ENCODE results near the gene TEX101. TPM values are rescaled to one million over a fixed set of nuclear protein-coding genes. Genes with fewer than 3 reads are reported as not detected.
"Not testable (repeated sequence)": the region's sequence is repeated elsewhere in the genome, so short reads cannot be mapped to it uniquely, and the experiment has no call there.

Gene TEX101
- total and polyA plus RNA-seq, 4 donors = not detected

DNA sequence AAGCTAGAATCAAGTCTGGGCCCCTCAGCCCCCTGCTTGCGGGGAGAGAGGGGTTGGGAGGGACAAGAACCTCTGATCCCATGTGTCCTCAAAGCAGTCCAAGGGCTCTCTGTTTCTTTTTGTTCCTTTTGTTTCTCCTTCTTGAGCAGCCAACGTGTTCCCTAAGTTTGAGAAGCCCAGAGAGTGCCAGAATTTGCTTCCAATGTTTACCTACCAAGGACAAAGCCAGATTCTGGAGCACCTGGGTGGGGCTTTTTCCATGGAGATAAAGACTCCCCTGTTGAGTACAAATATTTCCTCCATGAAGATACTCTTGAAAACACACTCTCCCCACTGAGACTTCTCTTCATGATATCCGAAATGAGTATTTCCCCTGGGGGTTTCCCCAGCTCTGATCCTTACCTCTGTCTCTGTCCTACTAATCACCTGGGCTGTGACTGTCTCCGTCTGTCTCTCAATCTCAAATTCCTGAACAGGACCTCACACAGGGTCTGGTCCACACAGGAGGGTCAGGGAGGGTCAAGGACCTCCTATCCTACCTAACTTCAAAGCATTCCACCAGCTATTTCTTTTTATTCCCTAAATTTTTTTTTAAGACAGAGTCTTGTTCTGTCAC lies 33.8 kb upstream of the TEX101 start:
- H3K4me1 ChIP-seq (ENCODE audit: control insufficient read depth in 4 of 4, insufficient read depth in 4 of 4, low read length in 3 of 4) = no peaks in the 10 kb centered on the region
- no peak overlapping the region for H3K27ac ChIP-seq (ENCODE audit: low read depth in 1 of 2, low read length in 2 of 2)
- no peaks in the 10 kb centered on the region for H3K27me3 ChIP-seq (ENCODE audit: control insufficient read depth in 4 of 4, insufficient read depth in 4 of 4, low read length in 3 of 4)
- H3K4me3 ChIP-seq (ENCODE audit: low read depth in 1 of 3, low read length in 3 of 3) = no peak overlapping the region
- TF ChIP-seq HNF4G (IDR thresholded peaks at IDR 0.05) (no peak), SP1 (IDR thresholded peaks at IDR 0.05) (no peak), RAD21 (IDR thresholded peaks at IDR 0.05) (no peak), HNF4A (conservative IDR thresholded peaks at IDR 0.05) (no peak), ZBTB33 (IDR thresholded peaks at IDR 0.05) (no peak), TAF1 (conservative IDR thresholded peaks at IDR 0.05) (no peak), YY1 (IDR thresholded peaks at IDR 0.05) (no peak), MAX (IDR thresholded peaks at IDR 0.05) (no peak)
- H3K9me3 ChIP-seq (ENCODE audit: control insufficient read depth in 4 of 4, low read length in 3 of 4) = peaks cover 0 to 1% (median 0%) of the 10 kb centered on the region in 4 donors
- H3K36me3 ChIP-seq (ENCODE audit: control insufficient read depth in 4 of 4, insufficient read depth in 3 of 4, low read depth in 1 of 4, low read length in 3 of 4) = no peaks in the 10 kb centered on the region
- H3K9ac ChIP-seq (ENCODE audit: low read depth in 1 of 2, low read length in 2 of 2) = no peak overlapping the region
- 37% methylated on average over 4 of the region's 4 CpGs for WGBS
- no peak for DNase-seq (ENCODE audit: low spot score)

- not testable (repeated sequence) for H3K4me1 ChIP-seq (ENCODE audit: control insufficient read depth in 4 of 4, insufficient read depth in 4 of 4, low read length in 3 of 4); H3K27me3 ChIP-seq (ENCODE audit: control insufficient read depth in 4 of 4, insufficient read depth in 4 of 4, low read length in 3 of 4); H3K27ac ChIP-seq (ENCODE audit: low read depth in 1 of 2, low read length in 2 of 2); H3K4me3 ChIP-seq (ENCODE audit: low read depth in 1 of 3, low read length in 3 of 3); H3K9ac ChIP-seq (ENCODE audit: low read depth in 1 of 2, low read length in 2 of 2); DNase-seq (ENCODE audit: low spot score); H3K9me3 ChIP-seq (ENCODE audit: control insufficient read depth in 4 of 4, low read length in 3 of 4); H3K36me3 ChIP-seq (ENCODE audit: control insufficient read depth in 4 of 4, insufficient read depth in 3 of 4, low read depth in 1 of 4, low read length in 3 of 4)
- 48% methylated on average over 12 of the region's 12 CpGs for WGBS
Measured at GRCh38 chr19:43382586-43383216, 32.0 kb upstream of the TEX101 start.

DNA sequence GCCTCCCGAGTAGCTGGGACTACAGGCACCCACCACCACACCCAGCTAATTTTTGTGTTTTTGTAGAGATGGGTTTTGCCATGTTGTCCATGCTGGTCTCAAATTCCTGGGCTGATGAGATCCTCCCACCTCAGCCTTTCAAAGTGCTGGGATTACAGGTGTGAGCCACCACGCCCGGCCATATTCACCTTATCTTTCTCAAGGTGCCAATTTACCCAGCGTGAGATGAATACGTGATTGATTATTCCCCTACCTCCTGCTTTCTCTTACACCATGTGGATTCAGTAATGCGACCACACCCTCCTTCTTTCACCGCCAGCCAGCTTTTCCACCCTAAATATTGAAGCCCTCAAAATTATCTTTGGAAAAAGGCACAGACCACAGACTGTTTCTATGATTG lies 31.4 kb upstream of the TEX101 start:
- H3K36me3 ChIP-seq (ENCODE audit: control insufficient read depth in 4 of 4, insufficient read depth in 3 of 4, low read depth in 1 of 4, low read length in 3 of 4); DNase-seq (ENCODE audit: low spot score); H3K27me3 ChIP-seq (ENCODE audit: control insufficient read depth in 4 of 4, insufficient read depth in 4 of 4, low read length in 3 of 4); H3K4me1 ChIP-seq (ENCODE audit: control insufficient read depth in 4 of 4, insufficient read depth in 4 of 4, low read length in 3 of 4); H3K4me3 ChIP-seq (ENCODE audit: low read depth in 1 of 3, low read length in 3 of 3); H3K27ac ChIP-seq (ENCODE audit: low read depth in 1 of 2, low read length in 2 of 2); H3K9me3 ChIP-seq (ENCODE audit: control insufficient read depth in 4 of 4, low read length in 3 of 4); H3K9ac ChIP-seq (ENCODE audit: low read depth in 1 of 2, low read length in 2 of 2): not testable (repeated sequence)
- 63% methylated on average over 7 of the region's 7 CpGs for WGBS

DNA sequence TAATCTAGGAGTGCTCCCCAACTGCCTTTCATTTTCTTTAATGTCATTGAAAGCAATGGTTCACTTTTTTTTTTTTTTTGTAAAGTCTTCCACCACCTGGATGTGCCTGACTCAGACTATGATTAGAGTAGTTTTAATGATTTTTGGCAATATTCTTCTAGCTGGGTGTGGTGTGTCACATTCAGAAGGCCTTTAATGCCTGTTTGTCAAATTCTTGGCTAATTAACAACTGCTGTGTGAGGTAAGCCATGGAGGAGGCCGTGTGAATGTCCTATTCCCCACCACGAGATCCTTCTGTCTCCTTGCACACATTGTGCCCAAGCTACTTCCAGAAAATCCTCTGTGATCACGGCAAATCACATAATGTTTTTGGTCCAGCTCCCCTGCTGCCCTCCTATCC lies 30.9 kb upstream of the TEX101 start:
- H3K4me1 ChIP-seq (ENCODE audit: control insufficient read depth in 4 of 4, insufficient read depth in 4 of 4, low read length in 3 of 4); H3K27me3 ChIP-seq (ENCODE audit: control insufficient read depth in 4 of 4, insufficient read depth in 4 of 4, low read length in 3 of 4); H3K4me3 ChIP-seq (ENCODE audit: low read depth in 1 of 3, low read length in 3 of 3); H3K27ac ChIP-seq (ENCODE audit: low read depth in 1 of 2, low read length in 2 of 2); H3K36me3 ChIP-seq (ENCODE audit: control insufficient read depth in 4 of 4, insufficient read depth in 3 of 4, low read depth in 1 of 4, low read length in 3 of 4); H3K9ac ChIP-seq (ENCODE audit: low read depth in 1 of 2, low read length in 2 of 2); DNase-seq (ENCODE audit: low spot score); H3K9me3 ChIP-seq (ENCODE audit: control insufficient read depth in 4 of 4, low read length in 3 of 4): not testable (repeated sequence)
- WGBS = 47% methylated on average over 3 of the region's 3 CpGs

- 76% methylated on average over 11 of the region's 11 CpGs for whole genome bisulfite sequencing
Measured at GRCh38 chr19:43390903-43391551, 23.7 kb upstream of the TEX101 start.

GRCh38 chr19:43391552-43391935 lies 23.1 kb upstream of the TEX101 start:
- 86% methylated on average over 6 of the region's 6 CpGs for WGBS
- not testable (repeated sequence) for H3K4me1 ChIP-seq (ENCODE audit: control insufficient read depth in 4 of 4, insufficient read depth in 4 of 4, low read length in 3 of 4); H3K27ac ChIP-seq (ENCODE audit: low read depth in 1 of 2, low read length in 2 of 2); H3K27me3 ChIP-seq (ENCODE audit: control insufficient read depth in 4 of 4, insufficient read depth in 4 of 4, low read length in 3 of 4); DNase-seq (ENCODE audit: low spot score); H3K4me3 ChIP-seq (ENCODE audit: low read depth in 1 of 3, low read length in 3 of 3); H3K36me3 ChIP-seq (ENCODE audit: control insufficient read depth in 4 of 4, insufficient read depth in 3 of 4, low read depth in 1 of 4, low read length in 3 of 4); H3K9me3 ChIP-seq (ENCODE audit: control insufficient read depth in 4 of 4, low read length in 3 of 4); H3K9ac ChIP-seq (ENCODE audit: low read depth in 1 of 2, low read length in 2 of 2)

More at GRCh38 chr19:43390903-43391551, 23.7 kb upstream of the TEX101 start:
- H3K9ac ChIP-seq (ENCODE audit: low read depth in 1 of 2, low read length in 2 of 2); H3K4me3 ChIP-seq (ENCODE audit: low read depth in 1 of 3, low read length in 3 of 3); H3K27me3 ChIP-seq (ENCODE audit: control insufficient read depth in 4 of 4, insufficient read depth in 4 of 4, low read length in 3 of 4); DNase-seq (ENCODE audit: low spot score); H3K27ac ChIP-seq (ENCODE audit: low read depth in 1 of 2, low read length in 2 of 2); H3K36me3 ChIP-seq (ENCODE audit: control insufficient read depth in 4 of 4, insufficient read depth in 3 of 4, low read depth in 1 of 4, low read length in 3 of 4); H3K4me1 ChIP-seq (ENCODE audit: control insufficient read depth in 4 of 4, insufficient read depth in 4 of 4, low read length in 3 of 4); H3K9me3 ChIP-seq (ENCODE audit: control insufficient read depth in 4 of 4, low read length in 3 of 4): not testable (repeated sequence)
